ENCODE results near the gene TMEM138.

TMEM138 gene

GRCh38 chr11:61406067-61406466 lies 43.9 kb downstream of the TMEM138 start:
- Histone ChIP-seq H3K9ac (ENCODE audit: low read depth in 1 of 2, low read length in 2 of 2) (no peak overlapping the region), H3K4me1 (ENCODE audit: control insufficient read depth in 2 of 2, insufficient read depth in 2 of 2, low read length in 2 of 2) (no peaks in the 10 kb centered on the region), H3K36me3 (ENCODE audit: control insufficient read depth in 2 of 2, insufficient read depth in 2 of 2, low read length in 2 of 2) (peaks cover 63 to 71% of the 10 kb centered on the region in 2 donors), H3K9me3 (ENCODE audit: control insufficient read depth in 2 of 2, low read length in 2 of 2) (no peaks in the 10 kb centered on the region), H3K27ac (ENCODE audit: low read depth in 2 of 2, low read length in 2 of 2) (no peak overlapping the region), H3K4me3 (ENCODE audit: low read length in 2 of 2) (no peak overlapping the region), H3K27me3 (ENCODE audit: control insufficient read depth in 2 of 2, insufficient read depth in 2 of 2, low read length in 2 of 2) (no peaks in the 10 kb centered on the region)

DNA sequence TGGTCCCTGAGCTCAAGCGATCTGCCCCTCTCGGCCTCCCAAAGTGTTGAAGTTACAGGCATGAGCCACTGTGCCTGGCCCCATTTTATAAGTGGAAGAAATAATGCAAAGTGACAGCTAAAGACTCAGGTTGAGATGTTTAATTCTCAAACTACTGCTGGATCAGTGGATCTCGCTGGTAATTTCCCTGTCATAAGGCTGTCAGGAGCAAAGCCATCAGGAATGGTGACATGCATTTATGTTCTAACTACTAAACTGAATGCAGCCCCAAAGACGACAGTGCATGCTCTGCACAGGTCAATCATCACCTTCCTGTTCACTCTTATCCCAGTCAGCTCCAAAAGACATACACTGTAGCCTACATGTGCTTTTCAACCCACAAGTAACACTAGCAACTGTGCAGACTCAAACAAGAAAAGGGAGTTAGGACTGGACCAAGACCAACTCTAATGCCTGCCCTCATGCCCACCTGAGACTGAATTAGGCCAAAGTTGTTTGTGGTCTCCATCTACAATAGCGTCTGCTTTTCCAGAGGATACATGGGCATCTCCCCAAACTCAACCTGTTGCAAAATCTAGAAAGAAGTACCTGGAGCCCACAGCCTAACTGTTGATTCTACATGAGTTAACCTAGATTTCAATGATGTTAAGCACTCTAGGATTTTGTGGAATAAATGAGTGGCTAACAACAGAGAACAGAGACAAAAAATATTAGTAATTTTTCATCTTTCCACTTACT lies 45.0 kb downstream of the TMEM138 start:
- no peak overlapping the region for H3K27ac ChIP-seq (ENCODE audit: low read depth in 2 of 2, low read length in 2 of 2)

DNA sequence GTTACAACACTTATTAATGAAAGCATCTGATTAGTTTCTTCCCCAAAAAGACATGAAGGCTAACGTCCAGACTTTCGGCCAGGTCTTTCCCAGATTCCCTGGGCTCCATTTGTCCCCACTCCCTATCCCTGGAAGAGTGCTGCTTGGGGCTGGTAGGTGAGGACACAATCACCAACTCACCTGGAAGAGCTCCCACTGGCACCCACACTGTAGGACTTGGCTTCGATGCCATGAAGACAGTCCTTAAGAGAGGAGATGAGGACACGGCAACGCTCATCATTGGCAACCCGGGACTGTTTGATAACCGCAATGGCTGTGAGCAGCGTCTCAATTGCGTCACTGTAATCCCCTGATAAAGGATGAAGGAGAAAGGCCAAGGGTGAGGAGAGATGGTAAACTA lies 49.4 kb downstream of the TMEM138 start:
- no peaks in the 10 kb centered on the region for H3K4me1 ChIP-seq (ENCODE audit: control insufficient read depth in 2 of 2, insufficient read depth in 2 of 2, low read length in 2 of 2)
- no peaks in the 10 kb centered on the region for H3K27me3 ChIP-seq (ENCODE audit: control insufficient read depth in 2 of 2, insufficient read depth in 2 of 2, low read length in 2 of 2)
- peaks cover 70 to 81% of the 10 kb centered on the region in 2 donors for H3K36me3 ChIP-seq (ENCODE audit: control insufficient read depth in 2 of 2, insufficient read depth in 2 of 2, low read length in 2 of 2)
- no peak overlapping the region for H3K4me3 ChIP-seq (ENCODE audit: low read length in 2 of 2)
- H3K9ac ChIP-seq (ENCODE audit: low read depth in 1 of 2, low read length in 2 of 2): no peak overlapping the region
- H3K9me3 ChIP-seq (ENCODE audit: control insufficient read depth in 2 of 2, low read length in 2 of 2): no peaks in the 10 kb centered on the region
- H3K27ac ChIP-seq (ENCODE audit: low read depth in 2 of 2, low read length in 2 of 2): no peak overlapping the region

More for the DNA sequence above, 45.0 kb downstream of the TMEM138 start:
- H3K9me3 ChIP-seq (ENCODE audit: control insufficient read depth in 2 of 2, low read length in 2 of 2): no peaks in the 10 kb centered on the region
- H3K27me3 ChIP-seq (ENCODE audit: control insufficient read depth in 2 of 2, insufficient read depth in 2 of 2, low read length in 2 of 2): no peaks in the 10 kb centered on the region
- no peak overlapping the region for H3K4me3 ChIP-seq (ENCODE audit: low read length in 2 of 2)
- no peak overlapping the region for H3K9ac ChIP-seq (ENCODE audit: low read depth in 1 of 2, low read length in 2 of 2)
- H3K4me1 ChIP-seq (ENCODE audit: control insufficient read depth in 2 of 2, insufficient read depth in 2 of 2, low read length in 2 of 2): no peaks in the 10 kb centered on the region
- H3K36me3 ChIP-seq (ENCODE audit: control insufficient read depth in 2 of 2, insufficient read depth in 2 of 2, low read length in 2 of 2): peaks cover 72 to 80% of the 10 kb centered on the region in 2 donors

GRCh38 chr11:61413496-61413895 lies 51.3 kb downstream of the TMEM138 start:
- Histone ChIP-seq H3K4me1 (ENCODE audit: control insufficient read depth in 2 of 2, insufficient read depth in 2 of 2, low read length in 2 of 2) (no peaks in the 10 kb centered on the region), H3K9ac (ENCODE audit: low read depth in 1 of 2, low read length in 2 of 2) (no peak overlapping the region), H3K27me3 (ENCODE audit: control insufficient read depth in 2 of 2, insufficient read depth in 2 of 2, low read length in 2 of 2) (no peaks in the 10 kb centered on the region), H3K36me3 (ENCODE audit: control insufficient read depth in 2 of 2, insufficient read depth in 2 of 2, low read length in 2 of 2) (peaks cover 71 to 82% of the 10 kb centered on the region in 2 donors), H3K4me3 (ENCODE audit: low read length in 2 of 2) (no peak overlapping the region), H3K9me3 (ENCODE audit: control insufficient read depth in 2 of 2, low read length in 2 of 2) (no peaks in the 10 kb centered on the region), H3K27ac (ENCODE audit: low read depth in 2 of 2, low read length in 2 of 2) (no peak overlapping the region)

- no peaks in the 10 kb centered on the region for H3K9me3 ChIP-seq (ENCODE audit: control insufficient read depth in 2 of 2, low read length in 2 of 2)
- H3K4me3 ChIP-seq (ENCODE audit: low read length in 2 of 2): no peak overlapping the region
- H3K9ac ChIP-seq (ENCODE audit: low read depth in 1 of 2, low read length in 2 of 2): no peak overlapping the region
- no peaks in the 10 kb centered on the region for H3K4me1 ChIP-seq (ENCODE audit: control insufficient read depth in 2 of 2, insufficient read depth in 2 of 2, low read length in 2 of 2)
- no peaks in the 10 kb centered on the region for H3K27me3 ChIP-seq (ENCODE audit: control insufficient read depth in 2 of 2, insufficient read depth in 2 of 2, low read length in 2 of 2)
- H3K27ac ChIP-seq (ENCODE audit: low read depth in 2 of 2, low read length in 2 of 2): no peak overlapping the region
- H3K36me3 ChIP-seq (ENCODE audit: control insufficient read depth in 2 of 2, insufficient read depth in 2 of 2, low read length in 2 of 2): peaks cover 74 to 88% of the 10 kb centered on the region in 2 donors
Observed at GRCh38 chr11:61414547-61414946, 52.4 kb downstream of the TMEM138 start.

- Histone ChIP-seq H3K9me3 (ENCODE audit: control insufficient read depth in 2 of 2, low read length in 2 of 2) (no peaks in the 10 kb centered on the region), H3K4me1 (ENCODE audit: control insufficient read depth in 2 of 2, insufficient read depth in 2 of 2, low read length in 2 of 2) (no peaks in the 10 kb centered on the region), H3K27me3 (ENCODE audit: control insufficient read depth in 2 of 2, insufficient read depth in 2 of 2, low read length in 2 of 2) (no peaks in the 10 kb centered on the region), H3K4me3 (ENCODE audit: low read length in 2 of 2) (no peak overlapping the region), H3K36me3 (ENCODE audit: control insufficient read depth in 2 of 2, insufficient read depth in 2 of 2, low read length in 2 of 2) (peaks cover 78 to 88% of the 10 kb centered on the region in 2 donors), H3K9ac (ENCODE audit: low read depth in 1 of 2, low read length in 2 of 2) (no peak overlapping the region), H3K27ac (ENCODE audit: low read depth in 2 of 2, low read length in 2 of 2) (no peak overlapping the region)
Observed at GRCh38 chr11:61415381-61415780, 53.2 kb downstream of the TMEM138 start.

- no peaks in the 10 kb centered on the region for H3K4me1 ChIP-seq (ENCODE audit: control insufficient read depth in 2 of 2, insufficient read depth in 2 of 2, low read length in 2 of 2)
- H3K9me3 ChIP-seq (ENCODE audit: control insufficient read depth in 2 of 2, low read length in 2 of 2): no peaks in the 10 kb centered on the region
- peaks cover 79 to 87% of the 10 kb centered on the region in 2 donors for H3K36me3 ChIP-seq (ENCODE audit: control insufficient read depth in 2 of 2, insufficient read depth in 2 of 2, low read length in 2 of 2)
- no peak overlapping the region for H3K9ac ChIP-seq (ENCODE audit: low read depth in 1 of 2, low read length in 2 of 2)
- H3K4me3 ChIP-seq (ENCODE audit: low read length in 2 of 2): no peak overlapping the region
- H3K27me3 ChIP-seq (ENCODE audit: control insufficient read depth in 2 of 2, insufficient read depth in 2 of 2, low read length in 2 of 2): no peaks in the 10 kb centered on the region
- no peak overlapping the region for H3K27ac ChIP-seq (ENCODE audit: low read depth in 2 of 2, low read length in 2 of 2)
Observed at GRCh38 chr11:61416941-61417340, 54.8 kb downstream of the TMEM138 start.

DNA sequence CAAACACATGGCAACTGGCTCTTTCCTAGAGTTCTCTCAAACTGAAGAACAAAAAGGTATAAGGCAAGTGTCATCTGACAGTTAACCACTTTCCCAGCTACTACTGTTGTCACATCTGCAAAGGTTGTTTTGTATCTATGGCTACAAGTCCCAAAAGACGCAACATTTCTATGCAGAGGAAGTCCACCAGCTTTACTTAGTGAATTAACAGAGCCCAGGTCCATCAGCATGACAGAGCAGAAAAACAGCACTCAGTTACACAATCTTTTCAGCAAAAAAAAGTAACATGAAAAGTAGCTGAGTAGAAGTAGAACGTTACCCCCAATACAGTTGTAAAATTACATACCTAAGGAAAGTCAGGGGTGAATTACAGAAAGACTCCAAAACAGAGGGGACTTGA lies 55.5 kb downstream of the TMEM138 start:
- Histone ChIP-seq H3K9ac (ENCODE audit: low read depth in 1 of 2, low read length in 2 of 2) (no peak overlapping the region), H3K27me3 (ENCODE audit: control insufficient read depth in 2 of 2, insufficient read depth in 2 of 2, low read length in 2 of 2) (no peaks in the 10 kb centered on the region), H3K27ac (ENCODE audit: low read depth in 2 of 2, low read length in 2 of 2) (no peak overlapping the region), H3K36me3 (ENCODE audit: control insufficient read depth in 2 of 2, insufficient read depth in 2 of 2, low read length in 2 of 2) (peaks cover 77 to 85% of the 10 kb centered on the region in 2 donors), H3K9me3 (ENCODE audit: control insufficient read depth in 2 of 2, low read length in 2 of 2) (no peaks in the 10 kb centered on the region), H3K4me1 (ENCODE audit: control insufficient read depth in 2 of 2, insufficient read depth in 2 of 2, low read length in 2 of 2) (no peaks in the 10 kb centered on the region), H3K4me3 (ENCODE audit: low read length in 2 of 2) (no peak overlapping the region)

DNA sequence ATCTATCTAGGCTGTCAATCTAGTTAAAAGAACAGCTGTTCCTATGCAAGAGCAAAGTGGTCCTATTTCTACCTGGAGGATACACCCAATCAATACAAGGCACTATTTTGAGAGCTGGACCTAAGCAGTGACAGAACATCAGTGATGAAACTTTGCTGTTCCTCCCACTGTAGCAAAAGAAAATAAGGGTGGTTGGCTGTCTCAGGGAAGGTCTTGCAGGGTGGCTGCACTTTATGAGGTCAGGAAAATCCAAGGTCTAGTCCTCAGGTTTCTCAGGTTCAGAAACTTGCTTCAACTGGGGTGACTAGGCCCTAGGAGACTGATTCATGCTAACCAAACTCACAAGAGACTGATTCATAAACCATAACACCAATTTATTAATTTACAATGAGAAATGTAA lies 56.0 kb downstream of the TMEM138 start:
- H3K9ac ChIP-seq (ENCODE audit: low read depth in 1 of 2, low read length in 2 of 2): no peak overlapping the region
- H3K4me1 ChIP-seq (ENCODE audit: control insufficient read depth in 2 of 2, insufficient read depth in 2 of 2, low read length in 2 of 2): no peaks in the 10 kb centered on the region
- no peaks in the 10 kb centered on the region for H3K9me3 ChIP-seq (ENCODE audit: control insufficient read depth in 2 of 2, low read length in 2 of 2)
- no peak overlapping the region for H3K4me3 ChIP-seq (ENCODE audit: low read length in 2 of 2)
- H3K36me3 ChIP-seq (ENCODE audit: control insufficient read depth in 2 of 2, insufficient read depth in 2 of 2, low read length in 2 of 2): peaks cover 73 to 83% of the 10 kb centered on the region in 2 donors
- no peaks in the 10 kb centered on the region for H3K27me3 ChIP-seq (ENCODE audit: control insufficient read depth in 2 of 2, insufficient read depth in 2 of 2, low read length in 2 of 2)
- H3K27ac ChIP-seq (ENCODE audit: low read depth in 2 of 2, low read length in 2 of 2): no peak overlapping the region
